Upper lobe of right lung (tissue), 1 donor: ENCODE data around the gene TTLL4. TPM values are rescaled to one million over a fixed set of nuclear protein-coding genes. Genes with fewer than 3 reads are reported as not detected.

Experiments used
- ATAC-seq: fragments of 200-7000 bp; cut with Tn5 transposase; one replicate; pipeline ENCODE4 v1.9.1; 2020; ENCODE audit warnings: mild to moderate bottlenecking, moderate library complexity
- DNase-seq: peaks from one replicate; pipeline ENCODE4 v3.0.0-alpha.2; 2020
- H3K27ac ChIP-seq: fragments of 200-600 bp; one replicate; pipeline ENCODE4 v1.8.0; 2022
- H3K27me3 ChIP-seq: fragments of 200-600 bp; one replicate; pipeline ENCODE4 v1.8.0; 2022; ENCODE audit warnings: mild to moderate bottlenecking
- H3K36me3 ChIP-seq: fragments of 200-600 bp; one replicate; pipeline ENCODE4 v1.8.0; 2022
- H3K4me1 ChIP-seq: fragments of 200-600 bp; one replicate; pipeline ENCODE4 v1.8.0; 2022
- H3K4me3 ChIP-seq: fragments of 200-600 bp; one replicate; pipeline ENCODE4 v1.8.0; 2022; ENCODE audit warnings: mild to moderate bottlenecking
- H3K9me3 ChIP-seq: fragments of 200-600 bp; one replicate; pipeline ENCODE4 v1.8.0; 2022
- CTCF ChIP-seq: fragments of 200-600 bp; IDR thresholded peaks from one replicate; pipeline ENCODE4 v1.8.0; 2022; ENCODE audit warnings: antibody characterized with exemption
- intact Hi-C: fragments of 100-400 bp; cut with DNase I; formaldehyde crosslinking; loops from one replicate; pipeline ENCODE4 v1.11.0; 2022
- long read RNA-seq: library from polyadenylated mRNA; unstranded; transcript quantifications from one replicate; pipeline ENCODE4 v2.0.0, GENCODE V29; 2021
- total RNA-seq: library from RNA; stranded (reverse); fragmentation: NEBNext Ultra II Directional; extraction: Animal tissue kit (Norgen Biotek cat#: 25700); gene quantifications from one replicate; pipeline ENCODE4 v1.2.1, GENCODE V29; 2021
- donor health status: DM: no; HTN: yes; CAD: no; lungs with severe emphysema.

TTLL4 gene
- 29.5 TPM for total RNA-seq
- long read RNA-seq, full-length matches to known transcripts = 10 of 22 reads
- long read RNA-seq, partial matches to known transcripts = 3 of 22 reads
- long read RNA-seq, other reads (novel, unspliced or antisense) = 9 of 22 reads

GRCh38 chr2:218710687-218711549 is at the start of gene TTLL4:
Gene TTLL4, plus strand, starts transcription at chr2:218710835. Its CDS starts 26,842 bp downstream, at chr2:218737677.
- peak; percentile 92 for TF ChIP-seq CTCF
- DNase-seq = peak; percentile 100
- Histone ChIP-seq H3K36me3 (peaks cover under 1% of the 10 kb centered on the region), H3K27ac (peak within 1 kb of the TSS; percentile 89), H3K4me3 (peak within 1 kb of the TSS; percentile 94), H3K9me3 (no peaks in the 10 kb centered on the region), H3K4me1 (peaks cover 13% of the 10 kb centered on the region), H3K27me3 (no peaks in the 10 kb centered on the region)
- intact Hi-C loops = no loop called here
- peak; percentile 99 for ATAC-seq

GRCh38 chr2:218662377-218662776 is 48.3 kb upstream of the TTLL4 start:
- DNase-seq (no peak), ATAC-seq (no peak)
- Histone ChIP-seq H3K4me3 (no peak overlapping the region), H3K36me3 (peaks cover 67% of the 10 kb centered on the region), H3K27me3 (no peaks in the 10 kb centered on the region), H3K4me1 (peaks cover 14% of the 10 kb centered on the region), H3K9me3 (no peaks in the 10 kb centered on the region), H3K27ac (no peak overlapping the region)
- intact Hi-C loops = no loop called here
- no peak for TF ChIP-seq CTCF

GRCh38 chr2:218662827-218663226 is 47.8 kb upstream of the TTLL4 start:
- H3K4me3 ChIP-seq = no peak overlapping the region
- DNase-seq = no peak
- no peak for TF ChIP-seq CTCF
- intact Hi-C loops = no loop called here
- no peaks in the 10 kb centered on the region for H3K27me3 ChIP-seq
- H3K27ac ChIP-seq = no peak overlapping the region
- no peaks in the 10 kb centered on the region for H3K9me3 ChIP-seq
- no peak for ATAC-seq
- peaks cover 13% of the 10 kb centered on the region for H3K4me1 ChIP-seq
- H3K36me3 ChIP-seq = peaks cover 67% of the 10 kb centered on the region

GRCh38 chr2:218663901-218664300 is 46.7 kb upstream of the TTLL4 start:
- Histone ChIP-seq H3K4me1 (peaks cover 4% of the 10 kb centered on the region), H3K36me3 (peaks cover 71% of the 10 kb centered on the region), H3K9me3 (no peaks in the 10 kb centered on the region), H3K27me3 (no peaks in the 10 kb centered on the region), H3K4me3 (no peak overlapping the region), H3K27ac (no peak overlapping the region)
- intact Hi-C loops = no loop called here
- no peak for TF ChIP-seq CTCF
- ATAC-seq (no peak), DNase-seq (no peak)

GRCh38 chr2:218664653-218665052 is 46.0 kb upstream of the TTLL4 start:
- ATAC-seq (no peak), DNase-seq (no peak)
- H3K4me1 ChIP-seq = peaks cover 4% of the 10 kb centered on the region
- H3K9me3 ChIP-seq = no peaks in the 10 kb centered on the region
- no peaks in the 10 kb centered on the region for H3K27me3 ChIP-seq
- intact Hi-C loops = no loop called here
- no peak for TF ChIP-seq CTCF
- peaks cover 71% of the 10 kb centered on the region for H3K36me3 ChIP-seq
- no peak overlapping the region for H3K27ac ChIP-seq
- no peak overlapping the region for H3K4me3 ChIP-seq
